Testis (tissue), 3 donors: ENCODE measurements around the gene CBX8. TPM values are rescaled to one million over a fixed set of nuclear protein-coding genes. Genes with fewer than 3 reads are reported as not detected.

ENCODE experiments used
- DNase-seq: peaks from one replicate; pipeline ENCODE4 v3.0.0-alpha.2; 2019
- H3K27ac ChIP-seq, 2 donors: fragments of 200-600 bp; sonication (generic); one replicate each; pipeline ENCODE4 v1.5.1; 2019
- H3K27me3 ChIP-seq: fragments of 200-600 bp; sonication (generic); one replicate; pipeline ENCODE4 v1.5.1; 2019
- H3K36me3 ChIP-seq: fragments of 200-600 bp; sonication (generic); one replicate; pipeline ENCODE4 v1.5.1; 2017; ENCODE audit warnings: low read depth; ENCODE audit errors: missing control alignments
- H3K4me1 ChIP-seq: fragments of 200-600 bp; sonication (generic); one replicate; pipeline ENCODE4 v1.5.1; 2019
- H3K4me3 ChIP-seq, 2 donors: fragments of 200-600 bp; sonication (generic); one replicate each; pipeline ENCODE4 v1.5.1; 2017 to 2019
- H3K9me3 ChIP-seq: fragments of 200-600 bp; sonication (generic); one replicate; pipeline ENCODE4 v1.5.1; 2017
- CTCF ChIP-seq, 3 experiments: fragments of 450-650 bp in 2 of 3; fragments of 200-600 bp in 1 of 3; sonication (generic) in 1 of 3; IDR thresholded peaks; one replicate each; pipeline ENCODE4 v1.5.1; 2016 to 2019; ENCODE audit warnings: antibody characterized with exemption in 3 of 3, mild to moderate bottlenecking in 2 of 3, moderate library complexity in 1 of 3
- POLR2A ChIP-seq: fragments of 450-650 bp; IDR thresholded peaks from one replicate; pipeline ENCODE4 v1.6.1; 2017; ENCODE audit warnings: antibody characterized with exemption, mild to moderate bottlenecking, moderate library complexity
- WGBS, 2 donors: methylation state at CpG; one replicate each; pipeline ENCODE4 v1.1.5; 2018; 5-methylcytosine and 5-hydroxymethylcytosine counted together
- intact Hi-C: fragments of 100-400 bp; cut with DNase I; formaldehyde crosslinking; loops from one replicate; pipeline ENCODE4 v1.15.1; 2023; ENCODE audit warnings: low total_unique reads
- polyA plus RNA-seq: library from polyadenylated mRNA; stranded (reverse); fragments of 350-450 nt; fragmentation: Illumina TruSeq; extraction: RNeasy Lipid Tissue Mini Kit (QIAGEN cat#74804); gene quantifications from one replicate; pipeline ENCODE4 v1.2.3, GENCODE V29; 2014; ENCODE audit warnings: low read depth, low replicate concordance; ENCODE audit not compliant: insufficient read depth
- total RNA-seq, 2 donors: library from RNA; depleted of rRNA; stranded (reverse); fragments of >200 nt; gene quantifications; one replicate each; pipeline ENCODE4 v1.2.3, GENCODE V29; 2016

Gene CBX8
- total and polyA plus RNA-seq, 3 donors from 2014 or later, result 13.8 to 22.4 (median 13.9) TPM

GRCh38 chr17:79840989-79841286, 44.1 kb upstream of the CBX8 start:
- intact Hi-C loops, result loop anchor here (5.0 kb wide), 1 partner anchor 44 kb away; the partner anchor contains the start of gene CBX8
- no peaks in the 10 kb centered on the region for H3K36me3 ChIP-seq
- peaks cover 45% of the 10 kb centered on the region for H3K4me1 ChIP-seq
- no peak for DNase-seq
- H3K27ac ChIP-seq, result no peak overlapping the region
- no peak overlapping the region for H3K4me3 ChIP-seq
- no peaks in the 10 kb centered on the region for H3K9me3 ChIP-seq
- WGBS, 2 donors, result 3 to 8% methylated on average over 18 to 19 of the region's 19 CpGs
- H3K27me3 ChIP-seq, result peaks cover 4% of the 10 kb centered on the region
- no peak for TF ChIP-seq POLR2A
- no peak for TF ChIP-seq CTCF (IDR thresholded peaks at IDR 0.05)

GRCh38 chr17:79840269-79840988, 43.6 kb upstream of the CBX8 start:
- H3K9me3 ChIP-seq, result no peaks in the 10 kb centered on the region
- peak overlapping the region; percentile 41 to 59 for H3K4me3 ChIP-seq

GRCh38 chr17:79839356-79840268, 42.7 kb upstream of the CBX8 start, which contains the start of gene CBX4:
TSS of gene CBX4 (minus strand) at chr17:79839440. CDS start at chr17:79839251, 189 bp downstream.
- WGBS, 2 donors, result 1 to 2% methylated on average over 52 to 70 of the region's 103 CpGs
- Histone ChIP-seq H3K4me1 (peaks cover 33% of the 10 kb centered on the region), H3K4me3 (peak within 1 kb of the TSS; percentile 57 to 75), H3K36me3 (no peaks in the 10 kb centered on the region), H3K9me3 (no peaks in the 10 kb centered on the region), H3K27ac (peak within 1 kb of the TSS; percentile 80 to 93), H3K27me3 (peaks cover 4% of the 10 kb centered on the region)
- TF ChIP-seq CTCF (IDR thresholded peaks at IDR 0.05) (peak; percentile 38 to 71 (median 59)), POLR2A (peak; percentile 60)
- DNase-seq, result peak; percentile 97
- intact Hi-C loops, result loop anchor here (5.0 kb wide), 1 partner anchor 42 kb away; the partner anchor contains the start of gene CBX8

More at GRCh38 chr17:79840269-79840988, 43.6 kb upstream of the CBX8 start:
- DNase-seq, result peak; percentile 73
- Histone ChIP-seq H3K36me3 (no peaks in the 10 kb centered on the region), H3K27ac (peak overlapping the region; percentile 61 to 68), H3K4me1 (peaks cover 41% of the 10 kb centered on the region), H3K27me3 (peaks cover 4% of the 10 kb centered on the region)
- TF ChIP-seq POLR2A, result no peak
- TF ChIP-seq CTCF (IDR thresholded peaks at IDR 0.05), result peak in 2 of 3 experiments; percentile 13 to 22
- 5 to 6% methylated on average over 21 to 66 of the region's 74 CpGs for WGBS, 2 donors
- intact Hi-C loops, result loop anchor here (5.0 kb wide), 1 partner anchor 43 kb away; the partner anchor contains the start of gene CBX8

- Histone ChIP-seq H3K27me3 (peaks cover 4% of the 10 kb centered on the region), H3K4me1 (peaks cover 30% of the 10 kb centered on the region), H3K36me3 (no peaks in the 10 kb centered on the region), H3K9me3 (no peaks in the 10 kb centered on the region), H3K27ac (peak overlapping the region; percentile 80 to 93), H3K4me3 (peak overlapping the region; percentile 57 to 75)
- intact Hi-C loops, result no loop called here
- TF ChIP-seq CTCF (IDR thresholded peaks at IDR 0.05) (no peak), POLR2A (no peak)
- WGBS, 2 donors, result 0 to 1% methylated on average over 16 to 23 of the region's 67 CpGs
- no peak for DNase-seq
These were observed 41.8 kb upstream of the CBX8 start for GRCh38 chr17:79838522-79839274.
